K562 (cell line): Measurements from ENCODE around the gene THADA. TPM values are rescaled to one million over a fixed set of nuclear protein-coding genes. Genes with fewer than 3 reads are reported as not detected.

ENCODE experiments used
- CHD4 ChIP-seq: fragments of 200-600 bp; sonication (generic); IDR thresholded peaks from 3 replicates; pipeline ENCODE4 v1.6.1; 2012; ENCODE audit warnings: low read depth, mild to moderate bottlenecking, mixed read lengths, low read length, inconsistent platforms; ENCODE audit not compliant: insufficient read depth, insufficient replicate concordance, poor library complexity, severe bottlenecking
- CREBBP ChIP-seq: IDR thresholded peaks from one replicate; pipeline ENCODE4 v1.6.1; 2012; ENCODE audit warnings: low read depth, mild to moderate bottlenecking, control low read depth, inconsistent platforms, low read length
- CREM ChIP-seq: IDR thresholded peaks from 2 replicates; pipeline ENCODE4 v1.6.1; 2014; ENCODE audit warnings: antibody characterized with exemption, low read depth
- EHMT2 ChIP-seq: fragments of 450-650 bp; IDR thresholded peaks from 2 replicates; pipeline ENCODE4 v1.6.1; 2018; ENCODE audit warnings: antibody characterized with exemption
- ERF ChIP-seq: fragments of 450-650 bp; formaldehyde crosslinking; IDR thresholded peaks from 2 replicates; pipeline ENCODE4 v1.4.0; 2020; ENCODE audit warnings: mild to moderate bottlenecking, mixed read lengths
- FOSL1 ChIP-seq: fragments of 200-800 bp; sonication (Bioruptor generic); conservative IDR thresholded peaks from 2 replicates; pipeline ENCODE4 v1.6.1; 2016; ENCODE audit warnings: missing genetic modification characterization, missing compliant biosample characterization
- FOXK2 ChIP-seq, 2 experiments: fragments of 450-650 bp; IDR thresholded peaks in 1 of 2; conservative IDR thresholded peaks in 1 of 2; 2 replicates each; pipeline ENCODE4 v1.6.1; 2016; ENCODE audit warnings: low read depth in 2 of 2, mild to moderate bottlenecking in 1 of 2
- HMGXB4 ChIP-seq: sonication (generic); formaldehyde crosslinking; IDR thresholded peaks from 2 replicates; pipeline ENCODE4 v1.8.1; 2023; ENCODE audit warnings: mild to moderate bottlenecking, missing genetic modification reagents
- NONO ChIP-seq, 2 experiments: fragments of 200-400 bp in 1 of 2; fragments of 450-650 bp in 1 of 2; formaldehyde crosslinking in 1 of 2; IDR thresholded peaks; 2 replicates each; pipeline ENCODE4 v1.6.1; 2017; ENCODE audit warnings: low read depth in 2 of 2, mild to moderate bottlenecking in 2 of 2, moderate library complexity in 2 of 2, low read length in 1 of 2
- SAFB2 ChIP-seq: fragments of 200-400 bp; formaldehyde crosslinking; IDR thresholded peaks from 2 replicates; pipeline ENCODE4 v1.6.1; 2018; ENCODE audit warnings: borderline replicate concordance, low read length, low read depth, moderate library complexity; ENCODE audit not compliant: severe bottlenecking
- SMARCC2 ChIP-seq: fragments of 450-650 bp; IDR thresholded peaks from 2 replicates; pipeline ENCODE4 v1.6.1; 2017; ENCODE audit warnings: antibody characterized with exemption, moderate library complexity, mild to moderate bottlenecking, low read depth
- SMC3 ChIP-seq: conservative IDR thresholded peaks from 2 replicates; pipeline ENCODE4 v1.6.1; 2011; ENCODE audit warnings: low read depth, low read length, improper control_type of control experiment; ENCODE audit not compliant: insufficient read depth
- SREBF2 ChIP-seq: sonication (generic); formaldehyde crosslinking; IDR thresholded peaks from 2 replicates; pipeline ENCODE4 v1.4.0; 2020; ENCODE audit warnings: mild to moderate bottlenecking, missing genetic modification reagents
- ZBTB7A ChIP-seq: IDR thresholded peaks from 2 replicates; pipeline ENCODE4 v1.6.1; 2011; ENCODE audit warnings: low read depth, mild to moderate bottlenecking, low read length, moderate library complexity, borderline replicate concordance; ENCODE audit not compliant: control insufficient read depth
- ZNF143 ChIP-seq: sonication (generic); formaldehyde crosslinking; IDR thresholded peaks from 2 replicates; pipeline ENCODE4 v1.9.0; 2022; ENCODE audit warnings: mild to moderate bottlenecking, missing genetic modification reagents
- ZNF740 ChIP-seq, 3 experiments: fragments of 200-800 bp in 1 of 3; sonication (Bioruptor generic) in 1 of 3; sonication (generic) in 1 of 3; formaldehyde crosslinking in 1 of 3; IDR thresholded peaks; 2 replicates each; pipeline versions ENCODE4 v1.6.1 to v1.8.0; 2016 to 2022; ENCODE audit warnings: mild to moderate bottlenecking in 2 of 3, missing compliant biosample characterization in 2 of 3, missing genetic modification characterization in 2 of 3, missing genetic modification reagents in 1 of 3
- polyA plus RNA-seq, 8 experiments: library from polyadenylated mRNA; depleted of rRNA in 4 of 8; stranded (reverse) in 5 of 8; unstranded in 3 of 8; fragments of >200 nt; fragmentation: Nextera tagmentation in 2 of 8; fragmentation: Illumina TruSeq in 1 of 8; extraction: Ambion mirVana in 2 of 8; extraction: Trizol in 1 of 8; gene quantifications; 2 replicates each; pipeline versions ENCODE4 v1.2.1 to v1.2.3, GENCODE V29; 2011 to 2014; ENCODE audit warnings: inconsistent platforms in 1 of 8, missing spikeins in 1 of 8
- total RNA-seq, 7 experiments: library from RNA; depleted of rRNA in 6 of 7; stranded (reverse); fragments of >200 nt in 6 of 7; fragmentation: Illumina TruSeq in 2 of 7; extraction: Trizol in 2 of 7; gene quantifications; 2 replicates each; pipeline versions ENCODE4 v1.2.1 to v1.2.3, GENCODE V29; 2011 to 2021; ENCODE audit warnings: low replicate concordance in 1 of 7
- TF ChIP-seq, protein P1 (sequence below): fragments of 250-450 bp; sonication (Bioruptor Pico); IDR thresholded peaks from 2 replicates; pipeline ENCODE4 v1.4.0; 2020

THADA gene
- total and polyA plus RNA-seq, 9 of the 15 experiments (the other 6 are each of a cell fraction or from before 2014, with no cell fraction given): 17.8 to 34.7 (median 31.9) TPM

DNA sequence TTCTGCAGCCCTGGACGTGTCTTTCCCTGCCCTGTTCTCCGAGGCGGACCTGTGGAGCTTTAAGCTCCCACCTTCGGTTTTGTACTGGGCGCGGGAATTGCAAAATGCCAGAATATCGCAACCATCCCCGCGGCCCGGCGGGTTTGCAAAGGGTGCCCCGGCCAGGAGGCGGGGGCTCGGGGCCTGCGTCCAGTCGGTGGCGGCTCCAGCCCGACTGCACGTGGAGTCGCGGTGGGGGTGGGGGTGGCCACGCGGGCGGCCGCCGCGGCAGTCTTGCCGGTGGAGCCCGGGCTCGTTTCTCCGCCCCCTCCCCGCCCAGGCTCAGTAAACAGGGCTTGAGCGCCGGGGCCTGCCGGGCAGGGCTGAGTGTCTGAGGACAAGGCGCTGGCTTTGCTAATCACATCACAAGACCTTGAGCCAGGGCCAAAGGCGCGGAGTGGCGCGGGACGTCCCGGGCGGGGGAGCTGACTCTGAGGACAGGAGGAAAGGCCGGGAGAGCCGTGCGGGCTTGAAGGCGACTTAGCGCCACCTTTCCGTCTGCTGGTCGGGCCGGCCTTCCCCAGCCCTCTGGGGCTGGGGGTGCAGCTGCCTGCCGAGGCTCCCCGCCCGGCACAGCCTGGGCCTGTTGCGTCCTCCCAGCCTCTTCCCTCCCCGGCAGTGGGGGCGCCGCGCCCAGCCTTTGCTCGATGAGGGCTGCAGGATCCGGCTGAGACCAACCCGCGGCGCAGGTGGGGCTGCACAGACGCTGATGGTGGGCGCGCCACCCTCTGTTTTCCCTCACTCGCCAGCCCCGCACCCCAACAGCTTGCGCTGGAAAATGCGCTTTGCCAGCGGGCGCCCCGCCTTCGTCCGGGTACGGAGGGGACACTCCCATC lies 368.6 kb downstream of the THADA start (continued):
- TF ChIP-seq SMC3 (peak; percentile 22), CREM (peak; percentile 21; the same call in 1 of the 2 replicates), CREBBP (no peak), SMARCC2 (peak; percentile 15; the same call in 1 of the 2 replicates), ERF (peak; percentile 48), ZBTB7A (peak; percentile 68; the same call in 1 of the 2 replicates), ZNF143 (CRISPR knock-in tag) (no peak), FOSL1 (tag) (peak; percentile 36), NONO (IDR thresholded peaks at IDR 0.05; ENCODE audit: low read depth in 2 of 2, low read length in 1 of 2) (peak in 1 of 2 experiments; percentile 8; a peak in 1 of 4 replicates), SAFB2 (no peak), ZNF740 (CRISPR knock-in tag; IDR thresholded peaks at IDR 0.05) (peak; percentile 62), ZNF740 (tag; IDR thresholded peaks at IDR 0.05) (peak; percentile 30 to 73; a peak in 2 of 4 replicates), HMGXB4 (CRISPR knock-in tag) (peak; percentile 74; the same call in 1 of the 2 replicates), EHMT2 (no peak), SREBF2 (no peak), CHD4 (no peak), FOXK2 (conservative IDR thresholded peaks at IDR 0.05 in 1 of 2, IDR thresholded peaks at IDR 0.05 in 1 of 2; ENCODE audit: low read depth in 2 of 2) (peak; percentile 63 to 87; a peak in 3 of 4 replicates)
- TF ChIP-seq, protein P1, sequence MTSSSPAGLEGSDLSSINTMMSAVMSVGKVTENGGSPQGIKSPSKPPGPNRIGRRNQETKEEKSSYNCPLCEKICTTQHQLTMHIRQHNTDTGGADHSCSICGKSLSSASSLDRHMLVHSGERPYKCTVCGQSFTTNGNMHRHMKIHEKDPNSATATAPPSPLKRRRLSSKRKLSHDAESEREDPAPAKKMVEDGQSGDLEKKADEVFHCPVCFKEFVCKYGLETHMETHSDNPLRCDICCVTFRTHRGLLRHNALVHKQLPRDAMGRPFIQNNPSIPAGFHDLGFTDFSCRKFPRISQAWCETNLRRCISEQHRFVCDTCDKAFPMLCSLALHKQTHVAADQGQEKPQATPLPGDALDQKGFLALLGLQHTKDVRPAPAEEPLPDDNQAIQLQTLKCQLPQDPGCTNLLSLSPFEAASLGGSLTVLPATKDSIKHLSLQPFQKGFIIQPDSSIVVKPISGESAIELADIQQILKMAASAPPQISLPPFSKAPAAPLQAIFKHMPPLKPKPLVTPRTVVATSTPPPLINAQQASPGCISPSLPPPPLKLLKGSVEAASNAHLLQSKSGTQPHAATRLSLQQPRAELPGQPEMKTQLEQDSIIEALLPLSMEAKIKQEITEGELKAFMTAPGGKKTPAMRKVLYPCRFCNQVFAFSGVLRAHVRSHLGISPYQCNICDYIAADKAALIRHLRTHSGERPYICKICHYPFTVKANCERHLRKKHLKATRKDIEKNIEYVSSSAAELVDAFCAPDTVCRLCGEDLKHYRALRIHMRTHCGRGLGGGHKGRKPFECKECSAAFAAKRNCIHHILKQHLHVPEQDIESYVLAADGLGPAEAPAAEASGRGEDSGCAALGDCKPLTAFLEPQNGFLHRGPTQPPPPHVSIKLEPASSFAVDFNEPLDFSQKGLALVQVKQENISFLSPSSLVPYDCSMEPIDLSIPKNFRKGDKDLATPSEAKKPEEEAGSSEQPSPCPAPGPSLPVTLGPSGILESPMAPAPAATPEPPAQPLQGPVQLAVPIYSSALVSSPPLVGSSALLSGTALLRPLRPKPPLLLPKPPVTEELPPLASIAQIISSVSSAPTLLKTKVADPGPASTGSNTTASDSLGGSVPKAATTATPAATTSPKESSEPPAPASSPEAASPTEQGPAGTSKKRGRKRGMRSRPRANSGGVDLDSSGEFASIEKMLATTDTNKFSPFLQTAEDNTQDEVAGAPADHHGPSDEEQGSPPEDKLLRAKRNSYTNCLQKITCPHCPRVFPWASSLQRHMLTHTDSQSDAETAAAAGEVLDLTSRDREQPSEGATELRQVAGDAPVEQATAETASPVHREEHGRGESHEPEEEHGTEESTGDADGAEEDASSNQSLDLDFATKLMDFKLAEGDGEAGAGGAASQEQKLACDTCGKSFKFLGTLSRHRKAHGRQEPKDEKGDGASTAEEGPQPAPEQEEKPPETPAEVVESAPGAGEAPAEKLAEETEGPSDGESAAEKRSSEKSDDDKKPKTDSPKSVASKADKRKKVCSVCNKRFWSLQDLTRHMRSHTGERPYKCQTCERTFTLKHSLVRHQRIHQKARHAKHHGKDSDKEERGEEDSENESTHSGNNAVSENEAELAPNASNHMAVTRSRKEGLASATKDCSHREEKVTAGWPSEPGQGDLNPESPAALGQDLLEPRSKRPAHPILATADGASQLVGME: peak; percentile 81; the same call in 1 of the 2 replicates
